Eye (tissue), 1 donor: Measurements from ENCODE around the gene VPS37C.
"Not testable (repeated sequence)": the region's sequence is repeated elsewhere in the genome, so short reads cannot be mapped to it uniquely, and the experiment has no call there.

Experiments
- DNase-seq: peaks from one replicate; pipeline ENCODE4 v3.0.0-alpha.2; 2015

The VPS37C gene

GRCh38 chr11:61174273-61174672, 13.0 kb upstream of the VPS37C start:
- no peak for DNase-seq

GRCh38 chr11:61173456-61173855, 12.2 kb upstream of the VPS37C start:
- DNase-seq: no peak

- no peak for DNase-seq
Observed at GRCh38 chr11:61172888-61173287, 11.7 kb upstream of the VPS37C start.

GRCh38 chr11:61172356-61172755, 11.1 kb upstream of the VPS37C start:
- no peak for DNase-seq

- no peak for DNase-seq
Observed at GRCh38 chr11:61171907-61172306, 10.7 kb upstream of the VPS37C start.

GRCh38 chr11:61170566-61170965, 9.3 kb upstream of the VPS37C start:
- DNase-seq: no peak

GRCh38 chr11:61168800-61169199, 7.6 kb upstream of the VPS37C start:
- DNase-seq: no peak

GRCh38 chr11:61168042-61168688, 6.9 kb upstream of the VPS37C start:
- no peak for DNase-seq

GRCh38 chr11:61166331-61166730, 5.1 kb upstream of the VPS37C start:
- DNase-seq: not testable (repeated sequence)

- not testable (repeated sequence) for DNase-seq
Observed at GRCh38 chr11:61165785-61166184, 4.6 kb upstream of the VPS37C start.

- no peak for DNase-seq
Observed at GRCh38 chr11:61164606-61165424, 3.6 kb upstream of the VPS37C start.

GRCh38 chr11:61163714-61164605, 2.7 kb upstream of the VPS37C start:
- no peak for DNase-seq

- peak; percentile 97 for DNase-seq
Observed at GRCh38 chr11:61163021-61163420, 1.8 kb upstream of the VPS37C start.

- peak; percentile 66 for DNase-seq
Observed at GRCh38 chr11:61162092-61162941, 1.1 kb upstream of the VPS37C start.

- no peak for DNase-seq
Observed at GRCh38 chr11:61160487-61161189, 588 bp downstream of the VPS37C start.

- no peak for DNase-seq
Observed at GRCh38 chr11:61158691-61159381, 2.4 kb downstream of the VPS37C start.

GRCh38 chr11:61157743-61158142, 3.5 kb downstream of the VPS37C start:
- DNase-seq: no peak

- DNase-seq: no peak
Observed at GRCh38 chr11:61155741-61156140, 5.5 kb downstream of the VPS37C start.

- no peak for DNase-seq
Observed at GRCh38 chr11:61155312-61155711, 5.9 kb downstream of the VPS37C start.

- no peak for DNase-seq
Observed at GRCh38 chr11:61154528-61154927, 6.7 kb downstream of the VPS37C start.

- no peak for DNase-seq
Observed at GRCh38 chr11:61153593-61154095, 7.6 kb downstream of the VPS37C start.
